Testis (tissue), 2 donors: Measurements from ENCODE around the gene SPTBN4.

Source experiments
- POLR2A ChIP-seq: fragments of 450-650 bp; IDR thresholded peaks from one replicate; pipeline ENCODE4 v1.6.1; 2017; ENCODE audit warnings: antibody characterized with exemption, mild to moderate bottlenecking, moderate library complexity
- TF ChIP-seq, protein P1 (sequence below), 3 experiments: fragments of 450-650 bp in 2 of 3; fragments of 200-600 bp in 1 of 3; sonication (generic) in 1 of 3; IDR thresholded peaks; one replicate each; pipeline ENCODE4 v1.5.1; 2016 to 2019; ENCODE audit warnings: antibody characterized with exemption in 3 of 3, mild to moderate bottlenecking in 2 of 3, moderate library complexity in 1 of 3

GRCh38 chr19:40610396-40611064 is 143.7 kb downstream of the SPTBN4 start:
- TF ChIP-seq, protein P1, sequence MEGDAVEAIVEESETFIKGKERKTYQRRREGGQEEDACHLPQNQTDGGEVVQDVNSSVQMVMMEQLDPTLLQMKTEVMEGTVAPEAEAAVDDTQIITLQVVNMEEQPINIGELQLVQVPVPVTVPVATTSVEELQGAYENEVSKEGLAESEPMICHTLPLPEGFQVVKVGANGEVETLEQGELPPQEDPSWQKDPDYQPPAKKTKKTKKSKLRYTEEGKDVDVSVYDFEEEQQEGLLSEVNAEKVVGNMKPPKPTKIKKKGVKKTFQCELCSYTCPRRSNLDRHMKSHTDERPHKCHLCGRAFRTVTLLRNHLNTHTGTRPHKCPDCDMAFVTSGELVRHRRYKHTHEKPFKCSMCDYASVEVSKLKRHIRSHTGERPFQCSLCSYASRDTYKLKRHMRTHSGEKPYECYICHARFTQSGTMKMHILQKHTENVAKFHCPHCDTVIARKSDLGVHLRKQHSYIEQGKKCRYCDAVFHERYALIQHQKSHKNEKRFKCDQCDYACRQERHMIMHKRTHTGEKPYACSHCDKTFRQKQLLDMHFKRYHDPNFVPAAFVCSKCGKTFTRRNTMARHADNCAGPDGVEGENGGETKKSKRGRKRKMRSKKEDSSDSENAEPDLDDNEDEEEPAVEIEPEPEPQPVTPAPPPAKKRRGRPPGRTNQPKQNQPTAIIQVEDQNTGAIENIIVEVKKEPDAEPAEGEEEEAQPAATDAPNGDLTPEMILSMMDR (IDR thresholded peaks at IDR 0.05): no peak
- no peak for TF ChIP-seq POLR2A
